ENCODE measurements around the gene CCDC51.
"Not testable (repeated sequence)": the region's sequence is repeated elsewhere in the genome, so short reads cannot be mapped to it uniquely, and the experiment has no call there.

The CCDC51 gene

GRCh38 chr3:48439820-48440589 is at the start of gene CCDC51, which contains the start of gene TMA7:
CCDC51 (minus strand) TSS chr3:48440119; CDS start chr3:48435128, 4,991 bp downstream.
TMA7 (plus strand) TSS chr3:48440257; CDS start chr3:48440297, 40 bp downstream.
- DNase-seq, result peak; percentile 57

GRCh38 chr3:48486952-48487351 is 47.0 kb upstream of the CCDC51 start:
- no peak for DNase-seq

- DNase-seq, result not testable (repeated sequence)
Measured at GRCh38 chr3:48482822-48483221, 42.9 kb upstream of the CCDC51 start.

- DNase-seq, result not testable (repeated sequence)
Measured at GRCh38 chr3:48480891-48481290, 41.0 kb upstream of the CCDC51 start.

- no peak for DNase-seq
Measured at GRCh38 chr3:48478626-48479555, 39.0 kb upstream of the CCDC51 start.

- no peak for DNase-seq
Measured at GRCh38 chr3:48477959-48478520, 38.1 kb upstream of the CCDC51 start.

- no peak for DNase-seq
Measured at GRCh38 chr3:48476426-48477053, 36.6 kb upstream of the CCDC51 start.

- no peak for DNase-seq
Measured at GRCh38 chr3:48475188-48475587, 35.3 kb upstream of the CCDC51 start.

GRCh38 chr3:48474619-48475018 is 34.7 kb upstream of the CCDC51 start:
- DNase-seq, result no peak

- not testable (repeated sequence) for DNase-seq
Measured at GRCh38 chr3:48474031-48474430, 34.1 kb upstream of the CCDC51 start.

GRCh38 chr3:48473617-48473952 is 33.7 kb upstream of the CCDC51 start:
- DNase-seq, result no peak

- no peak for DNase-seq
Measured at GRCh38 chr3:48472923-48473616, 33.2 kb upstream of the CCDC51 start.

- DNase-seq, result no peak
Measured at GRCh38 chr3:48472673-48472922, 32.7 kb upstream of the CCDC51 start.

- no peak for DNase-seq
Measured at GRCh38 chr3:48470286-48470685, 30.4 kb upstream of the CCDC51 start.

GRCh38 chr3:48469046-48469915 is 29.4 kb upstream of the CCDC51 start:
- no peak for DNase-seq

GRCh38 chr3:48468329-48468731 is 28.4 kb upstream of the CCDC51 start:
- no peak for DNase-seq

- DNase-seq, result no peak
Measured at GRCh38 chr3:48467473-48468267, 27.8 kb upstream of the CCDC51 start.

- DNase-seq, result no peak
Measured at GRCh38 chr3:48467110-48467454, 27.2 kb upstream of the CCDC51 start.

GRCh38 chr3:48466386-48467109 is 26.6 kb upstream of the CCDC51 start:
- DNase-seq, result no peak
